HEK293T (cell line): Measurements from ENCODE around the gene KIFC3.

Source experiments
- ELF4 ChIP-seq: fragments of 450-650 bp; IDR thresholded peaks from 2 replicates; pipeline ENCODE4 v1.6.1; 2017; ENCODE audit warnings: antibody characterized with exemption
- FOXK2 ChIP-seq: fragments of 450-650 bp; IDR thresholded peaks from 2 replicates; pipeline ENCODE4 v1.6.1; 2016; ENCODE audit warnings: mild to moderate bottlenecking
- NFRKB ChIP-seq: fragments of 450-650 bp; IDR thresholded peaks from 2 replicates; pipeline ENCODE4 v1.6.1; 2016; ENCODE audit warnings: mild to moderate bottlenecking, moderate library complexity
- SUZ12 ChIP-seq: fragments of 450-650 bp; IDR thresholded peaks from 2 replicates; pipeline ENCODE4 v1.6.1; 2016; ENCODE audit warnings: mild to moderate bottlenecking
- ZNF384 ChIP-seq: fragments of 450-650 bp; IDR thresholded peaks from 2 replicates; pipeline ENCODE4 v1.6.1; 2016

GRCh38 chr16:57730771-57731730 lies 71.2 kb downstream of the KIFC3 start:
- no peak for TF ChIP-seq SUZ12
- TF ChIP-seq FOXK2 = no peak
- TF ChIP-seq ELF4 = no peak
- TF ChIP-seq NFRKB = no peak
- no peak for TF ChIP-seq ZNF384
